OCI-LY3 (cell line): ENCODE measurements around the gene EPO.
"Not testable (repeated sequence)": the region's sequence is repeated elsewhere in the genome, so short reads cannot be mapped to it uniquely, and the experiment has no call there.

ENCODE experiments used
- H2AFZ ChIP-seq: fragments of 200-600, 300-600 bp; shearing (Covaris generic); 2 replicates; pipeline ENCODE4 v1.6.0; 2014; ENCODE audit warnings: antibody characterized with exemption, low read depth, low read length
- H3K27ac ChIP-seq: fragments of 200-600, 300-600 bp; sonication (generic); 2 replicates; pipeline ENCODE4 v1.5.1; 2014; ENCODE audit warnings: mild to moderate bottlenecking, low read length, moderate library complexity, mixed read lengths
- H3K27me3 ChIP-seq: fragments of 200-600, 300-600 bp; sonication (generic); 2 replicates; pipeline ENCODE4 v1.6.1; 2014; ENCODE audit warnings: low read depth, low read length, mixed read lengths
- H3K36me3 ChIP-seq: fragments of 200-600, 300-600 bp; sonication (generic); replicated peaks from 2 replicates; pipeline ENCODE3; 2014; ENCODE audit warnings: low read depth, low read length, mixed read lengths
- H3K4me1 ChIP-seq: fragments of 300-600, 200-600 bp; sonication (generic); 2 replicates; pipeline ENCODE4 v1.6.1; 2014; ENCODE audit warnings: low read length, mixed read lengths
- H3K4me2 ChIP-seq: fragments of 200-600, 300-600 bp; sonication (generic); 2 replicates; pipeline ENCODE4 v1.6.1; 2014; ENCODE audit warnings: low read length, mixed read lengths
- H3K4me3 ChIP-seq: fragments of 300-600, 200-600 bp; sonication (generic); 2 replicates; pipeline ENCODE4 v1.5.1; 2014; ENCODE audit warnings: antibody characterized with exemption, mild to moderate bottlenecking, low read length, moderate library complexity
- H3K79me2 ChIP-seq: fragments of 300-600, 200-600 bp; shearing (Covaris generic); 2 replicates; pipeline ENCODE4 v1.6.1; 2014; ENCODE audit warnings: mild to moderate bottlenecking, low read length, mixed read lengths
- H3K9ac ChIP-seq: fragments of 300-600, 200-600 bp; shearing (Covaris generic); 2 replicates; pipeline ENCODE4 v1.6.0; 2014; ENCODE audit warnings: mild to moderate bottlenecking, low read length, moderate library complexity
- H3K9me3 ChIP-seq: fragments of 200-600, 300-600 bp; shearing (Covaris generic); 2 replicates; pipeline ENCODE4 v1.6.1; 2014; ENCODE audit warnings: low read length, mixed read lengths; ENCODE audit not compliant: insufficient read depth
- H4K20me1 ChIP-seq: fragments of 200-600, 300-600 bp; sonication (generic); 2 replicates; pipeline ENCODE4 v1.6.1; 2016; ENCODE audit warnings: low read length, mixed read lengths; ENCODE audit not compliant: insufficient read depth
- CTCF ChIP-seq: fragments of 200-600, 300-600 bp; sonication (generic); IDR thresholded peaks from 2 replicates; pipeline ENCODE4 v1.5.1; 2014; ENCODE audit warnings: antibody characterized with exemption, low read length, low read depth
- EZH2phosphoT487 ChIP-seq: fragments of 200-600 bp; shearing (Covaris generic); IDR thresholded peaks from 2 replicates; pipeline ENCODE4 v1.6.1; 2018; ENCODE audit warnings: antibody characterized with exemption, mixed run types, low read depth

Gene EPO

GRCh38 chr7:100753750-100754149 is 33.5 kb downstream of the EPO start:
- Histone ChIP-seq H3K9ac (no peak overlapping the region), H3K79me2 (no peaks in the 10 kb centered on the region), H2AFZ (no peak overlapping the region), H3K27me3 (peaks cover 17% of the 10 kb centered on the region), H3K9me3 (no peaks in the 10 kb centered on the region), H4K20me1 (no peaks in the 10 kb centered on the region), H3K4me3 (no peak overlapping the region), H3K36me3 (no peaks in the 10 kb centered on the region), H3K4me2 (no peak overlapping the region), H3K27ac (no peak overlapping the region), H3K4me1 (no peaks in the 10 kb centered on the region)
- no peak for TF ChIP-seq CTCF
- no peak for TF ChIP-seq EZH2phosphoT487

GRCh38 chr7:100759357-100760171 is 39.3 kb downstream of the EPO start:
- no peak overlapping the region for H3K4me2 ChIP-seq
- H4K20me1 ChIP-seq, result no peaks in the 10 kb centered on the region
- H3K4me1 ChIP-seq, result no peaks in the 10 kb centered on the region
- H3K27me3 ChIP-seq, result no peaks in the 10 kb centered on the region
- no peak overlapping the region for H3K27ac ChIP-seq
- TF ChIP-seq EZH2phosphoT487 (no peak), CTCF (no peak)
- no peak overlapping the region for H2AFZ ChIP-seq
- H3K4me3 ChIP-seq, result no peak overlapping the region
- H3K9ac ChIP-seq, result no peak overlapping the region
- H3K36me3 ChIP-seq, result no peaks in the 10 kb centered on the region
- no peaks in the 10 kb centered on the region for H3K79me2 ChIP-seq
- H3K9me3 ChIP-seq, result no peaks in the 10 kb centered on the region

DNA sequence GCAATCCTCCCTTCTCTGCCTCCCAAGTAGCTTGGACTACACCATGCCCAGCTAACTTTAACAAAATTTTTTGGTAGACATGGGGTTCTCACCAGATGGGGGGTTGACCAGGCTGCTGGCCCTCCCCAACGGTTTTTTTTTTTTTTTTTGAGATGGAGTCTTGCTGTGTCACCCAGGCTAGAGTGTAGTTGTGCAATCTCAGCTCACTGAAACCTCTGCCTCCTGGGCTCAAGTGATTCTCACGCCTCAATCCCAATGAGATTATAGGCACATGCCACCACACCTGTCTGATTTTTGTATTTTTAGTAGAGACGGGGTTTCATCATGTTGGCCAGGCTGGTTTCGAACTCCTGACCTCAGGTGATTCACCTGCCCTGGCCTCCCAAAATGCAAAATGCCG is 42.6 kb downstream of the EPO start:
- not testable (repeated sequence) for H3K4me2 ChIP-seq, H3K79me2 ChIP-seq, H3K9me3 ChIP-seq, H3K36me3 ChIP-seq, H3K4me1 ChIP-seq, H2AFZ ChIP-seq, H4K20me1 ChIP-seq, H3K27ac ChIP-seq, H3K27me3 ChIP-seq, H3K9ac ChIP-seq, H3K4me3 ChIP-seq

- Histone ChIP-seq H3K27ac (no peak overlapping the region), H2AFZ (no peak overlapping the region), H3K4me3 (no peak overlapping the region), H3K9ac (no peak overlapping the region), H3K4me2 (no peak overlapping the region), H3K79me2 (no peaks in the 10 kb centered on the region), H3K4me1 (no peaks in the 10 kb centered on the region), H3K9me3 (no peaks in the 10 kb centered on the region), H3K27me3 (no peaks in the 10 kb centered on the region), H4K20me1 (no peaks in the 10 kb centered on the region), H3K36me3 (no peaks in the 10 kb centered on the region)
- TF ChIP-seq CTCF, result no peak
- TF ChIP-seq EZH2phosphoT487, result no peak
Measured at GRCh38 chr7:100763556-100764140, 43.4 kb downstream of the EPO start.
